ENCODE data around the gene GNA15. TPM values are rescaled to one million over a fixed set of nuclear protein-coding genes. Genes with fewer than 3 reads are reported as not detected.
"Not testable (repeated sequence)": the region's sequence is repeated elsewhere in the genome, so short reads cannot be mapped to it uniquely, and the experiment has no call there.

Gene GNA15, protein sequence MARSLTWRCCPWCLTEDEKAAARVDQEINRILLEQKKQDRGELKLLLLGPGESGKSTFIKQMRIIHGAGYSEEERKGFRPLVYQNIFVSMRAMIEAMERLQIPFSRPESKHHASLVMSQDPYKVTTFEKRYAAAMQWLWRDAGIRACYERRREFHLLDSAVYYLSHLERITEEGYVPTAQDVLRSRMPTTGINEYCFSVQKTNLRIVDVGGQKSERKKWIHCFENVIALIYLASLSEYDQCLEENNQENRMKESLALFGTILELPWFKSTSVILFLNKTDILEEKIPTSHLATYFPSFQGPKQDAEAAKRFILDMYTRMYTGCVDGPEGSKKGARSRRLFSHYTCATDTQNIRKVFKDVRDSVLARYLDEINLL
- not detected for polyA plus RNA-seq (2013, experiment 1 of 2; ENCODE audit: insufficient read length)
- not detected for polyA plus RNA-seq (2013, experiment 2 of 2; ENCODE audit: insufficient read length)

DNA sequence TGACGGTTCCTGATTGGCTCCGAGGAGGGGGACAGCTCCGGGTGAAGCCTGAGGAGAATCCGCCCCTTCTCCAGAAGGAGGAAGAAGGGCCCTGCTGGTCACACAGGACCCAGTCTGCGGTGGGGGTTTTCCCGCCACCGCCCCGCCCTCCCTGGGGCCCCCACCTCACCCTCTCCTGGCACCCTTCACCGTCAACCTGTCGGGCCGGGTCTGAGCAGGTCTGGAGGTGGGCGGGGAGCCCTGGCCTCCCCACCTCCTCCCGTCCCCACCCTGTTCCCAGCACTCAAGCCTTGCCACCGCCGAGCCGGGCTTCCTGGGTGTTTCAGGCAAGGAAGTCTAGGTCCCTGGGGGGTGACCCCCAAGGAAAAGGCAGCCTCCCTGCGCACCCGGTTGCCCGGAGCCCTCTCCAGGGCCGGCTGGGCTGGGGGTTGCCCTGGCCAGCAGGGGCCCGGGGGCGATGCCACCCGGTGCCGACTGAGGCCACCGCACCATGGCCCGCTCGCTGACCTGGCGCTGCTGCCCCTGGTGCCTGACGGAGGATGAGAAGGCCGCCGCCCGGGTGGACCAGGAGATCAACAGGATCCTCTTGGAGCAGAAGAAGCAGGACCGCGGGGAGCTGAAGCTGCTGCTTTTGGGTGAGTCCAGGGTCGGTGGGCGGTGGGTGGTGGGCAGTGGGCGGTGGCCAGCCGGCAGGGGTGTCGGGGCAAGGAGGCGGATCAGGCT is at the start of gene GNA15:
Gene GNA15, plus strand, starts transcription at position 73 of the 723 bp plus-strand sequence. Its CDS starts 418 bp downstream, at position 491.
- DNase-seq, result no peak

DNA sequence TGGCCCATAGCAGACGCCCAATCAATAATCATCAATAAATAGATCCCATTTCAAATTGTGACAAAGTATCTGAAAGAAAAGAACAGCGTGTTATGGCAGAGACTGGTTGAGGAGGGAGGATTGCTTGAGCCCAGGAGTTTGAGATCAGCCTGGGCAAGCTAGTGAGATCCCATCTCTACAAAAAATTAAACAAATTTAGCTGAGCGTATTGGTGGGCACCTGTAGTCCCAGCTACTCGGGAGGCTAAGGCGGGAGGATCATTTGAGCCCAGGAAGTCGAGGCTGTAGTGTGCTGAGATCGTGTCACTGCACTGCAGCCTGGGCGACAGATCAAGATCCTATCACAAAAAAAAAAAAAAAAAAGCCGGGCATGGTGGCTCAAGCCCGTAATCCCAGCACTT is 48.1 kb upstream of the GNA15 start:
- DNase-seq, result no peak

DNA sequence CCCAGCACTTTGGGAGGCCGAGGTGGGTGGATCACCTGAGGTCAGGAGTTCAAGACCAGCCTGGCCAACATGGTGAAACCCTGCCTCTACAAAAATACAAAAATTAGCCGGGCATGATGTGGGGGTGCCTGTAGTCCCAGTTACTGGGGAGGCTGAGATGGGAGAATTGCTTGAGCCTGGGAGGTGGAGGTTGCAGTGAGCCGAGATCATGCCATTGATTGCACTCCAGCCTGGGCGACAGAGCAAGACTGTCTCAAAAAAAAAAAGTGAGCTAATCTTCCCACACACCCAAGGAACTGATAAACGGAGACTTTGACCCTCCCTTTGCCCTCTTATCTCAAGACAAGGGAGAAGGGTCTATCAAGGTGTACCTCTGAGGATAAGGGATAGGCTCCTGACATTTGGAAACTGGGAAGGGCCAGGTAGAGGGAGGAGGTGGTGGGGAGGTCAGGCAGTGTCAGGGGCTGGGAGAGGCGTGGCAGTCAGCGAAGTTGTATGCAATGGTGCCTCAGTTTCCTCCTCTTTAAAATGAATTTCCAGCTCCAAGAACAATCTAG is 46.5 kb upstream of the GNA15 start:
- DNase-seq, result not testable (repeated sequence)

DNA sequence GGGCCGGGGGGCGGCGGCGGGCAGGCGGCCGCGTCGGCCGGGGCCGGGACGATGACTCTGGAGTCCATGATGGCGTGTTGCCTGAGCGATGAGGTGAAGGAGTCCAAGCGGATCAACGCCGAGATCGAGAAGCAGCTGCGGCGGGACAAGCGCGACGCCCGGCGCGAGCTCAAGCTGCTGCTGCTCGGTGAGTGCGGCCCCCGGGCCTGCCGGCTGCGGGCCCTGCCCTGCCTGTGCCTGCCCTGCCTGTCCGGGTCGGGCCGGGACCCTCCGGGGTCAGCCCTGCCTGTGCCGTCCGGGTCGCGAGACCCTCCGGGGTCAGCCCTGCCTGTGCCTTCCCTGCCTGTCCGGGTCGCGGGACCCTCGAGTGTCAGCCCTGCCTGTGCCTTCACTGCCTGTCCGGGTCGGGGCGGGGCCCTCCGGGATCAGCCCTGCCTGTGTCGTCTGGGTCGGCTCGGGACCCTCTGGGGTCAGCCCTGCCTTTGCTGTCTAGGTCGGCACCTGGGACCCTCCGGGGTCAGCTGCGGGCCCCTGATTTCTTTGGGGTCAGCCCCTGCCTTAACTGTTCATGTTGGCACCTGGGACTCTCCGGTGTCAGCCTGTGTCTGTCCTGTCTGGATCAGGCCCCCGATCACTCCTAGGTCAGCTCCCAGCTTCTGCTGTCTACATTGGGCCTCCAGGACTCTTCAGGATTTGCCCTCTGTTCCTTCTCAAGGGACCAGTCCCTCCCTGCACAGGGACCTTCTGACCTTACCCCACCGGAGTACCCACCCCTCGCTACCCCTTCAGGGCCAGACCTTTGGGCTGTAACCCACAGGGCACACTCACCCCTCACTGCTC is 41.0 kb upstream of the GNA15 start:
- DNase-seq, result peak; percentile 18

DNA sequence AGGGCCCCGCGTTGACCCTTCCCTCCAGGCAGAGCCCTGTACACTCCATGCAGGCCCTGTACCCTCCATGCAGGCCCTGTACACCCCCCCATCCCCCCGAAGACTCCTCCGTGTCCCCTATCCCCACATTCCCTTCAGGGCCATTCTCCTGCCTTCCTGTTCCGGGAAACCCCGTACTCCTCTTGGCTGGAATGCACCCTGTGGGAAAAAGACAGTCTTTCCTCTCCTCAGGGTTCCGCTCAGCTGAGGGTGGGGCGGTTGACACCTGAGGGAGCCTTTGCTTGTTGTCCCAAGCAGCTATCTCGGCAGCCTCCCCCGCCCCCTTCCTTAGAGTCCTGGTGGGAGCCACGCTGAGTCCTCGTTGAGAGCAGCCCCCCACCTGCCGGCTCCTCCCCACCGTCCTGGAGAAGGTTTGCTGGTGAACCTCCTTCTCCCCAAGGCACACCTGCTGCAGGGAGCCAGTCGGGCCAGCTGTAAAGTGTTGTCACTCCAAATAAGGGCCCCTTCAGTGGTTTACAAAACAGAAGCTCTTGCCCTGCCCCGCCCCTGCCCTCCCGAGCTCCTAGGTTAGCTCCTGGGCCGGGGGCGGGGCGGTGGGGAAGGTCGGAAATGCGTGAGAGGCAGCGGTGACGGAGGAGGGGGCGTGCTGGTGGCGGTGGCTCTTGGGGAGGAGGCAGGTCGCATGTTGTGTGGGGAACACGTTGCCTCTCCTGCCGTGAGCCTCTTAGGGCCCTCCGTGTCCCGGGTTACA is 40.2 kb upstream of the GNA15 start:
- DNase-seq, result peak; percentile 9

DNA sequence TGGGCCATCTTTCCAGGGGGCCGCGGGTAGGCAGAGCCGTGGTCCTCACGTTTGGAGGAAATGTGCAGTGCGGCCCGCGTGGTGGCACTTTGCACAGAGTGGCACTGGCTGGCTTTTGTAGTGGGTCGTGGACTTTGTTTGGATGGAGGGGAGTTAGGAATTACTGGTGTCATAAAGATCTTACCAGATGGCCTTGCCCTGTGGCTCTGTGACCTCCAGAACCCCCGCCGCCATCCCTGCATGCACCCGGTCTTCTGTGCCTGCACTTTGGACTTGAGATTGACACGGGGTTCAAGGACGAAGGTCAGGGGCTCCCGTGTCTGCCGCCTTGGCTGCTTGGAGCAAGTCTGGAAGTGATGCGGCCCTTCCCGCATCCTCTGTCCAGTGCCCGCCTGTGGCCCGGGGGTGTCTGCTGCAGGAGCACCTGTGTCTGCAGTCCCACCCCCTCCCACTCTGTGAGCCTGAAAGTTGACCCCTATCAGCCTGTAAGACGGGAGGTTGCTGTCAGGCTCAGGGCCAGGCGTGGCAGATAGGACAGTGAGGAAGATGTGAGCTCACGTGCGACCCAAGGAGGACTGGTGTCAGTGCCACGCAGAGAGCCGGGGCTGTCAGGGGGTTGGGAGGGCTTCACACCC is 39.4 kb upstream of the GNA15 start:
- DNase-seq, result no peak

DNA sequence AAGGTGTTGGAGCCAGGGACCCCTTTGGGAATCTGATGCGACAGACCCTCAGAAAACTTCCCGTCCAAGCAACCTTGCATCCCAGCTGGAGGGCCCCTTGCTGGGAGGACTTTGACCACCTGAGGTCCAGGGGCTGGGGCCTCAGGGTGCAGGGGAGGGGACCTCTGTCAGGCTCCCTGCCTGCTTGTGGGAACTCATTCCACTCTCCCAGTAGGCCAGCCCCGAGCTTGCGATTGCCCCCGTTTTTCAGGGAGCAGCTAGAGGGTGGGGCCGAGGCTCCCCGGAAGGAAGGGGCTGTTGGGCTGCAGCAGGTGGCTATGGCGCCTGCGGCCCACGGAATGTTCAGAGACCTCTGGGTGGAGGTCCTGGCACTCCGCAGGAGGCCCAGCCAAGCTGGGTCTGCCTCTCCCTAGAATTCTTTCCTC is 38.9 kb upstream of the GNA15 start:
- DNase-seq, result no peak

DNA sequence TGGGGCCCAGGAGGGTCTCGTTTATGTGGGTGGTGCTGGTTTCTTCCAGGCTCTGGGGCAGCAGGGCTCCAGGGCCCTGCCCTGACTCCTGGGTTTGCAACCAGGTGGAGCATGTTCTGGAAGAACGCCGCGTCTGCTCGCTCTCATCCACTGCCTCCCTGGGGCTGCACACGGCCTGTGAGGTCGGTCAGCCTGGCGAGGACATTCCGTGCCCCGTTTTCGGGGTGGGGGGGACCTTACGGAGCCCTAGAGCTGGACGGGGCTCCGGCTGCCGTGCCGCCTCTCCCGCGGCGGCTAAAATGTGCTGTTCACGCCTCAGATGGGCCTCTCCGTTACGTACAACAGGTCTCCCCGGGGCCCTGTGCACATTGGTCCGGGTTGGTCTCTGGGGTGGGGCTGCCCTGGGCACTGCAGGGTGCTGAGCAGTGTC is 38.4 kb upstream of the GNA15 start:
- DNase-seq, result no peak

DNA sequence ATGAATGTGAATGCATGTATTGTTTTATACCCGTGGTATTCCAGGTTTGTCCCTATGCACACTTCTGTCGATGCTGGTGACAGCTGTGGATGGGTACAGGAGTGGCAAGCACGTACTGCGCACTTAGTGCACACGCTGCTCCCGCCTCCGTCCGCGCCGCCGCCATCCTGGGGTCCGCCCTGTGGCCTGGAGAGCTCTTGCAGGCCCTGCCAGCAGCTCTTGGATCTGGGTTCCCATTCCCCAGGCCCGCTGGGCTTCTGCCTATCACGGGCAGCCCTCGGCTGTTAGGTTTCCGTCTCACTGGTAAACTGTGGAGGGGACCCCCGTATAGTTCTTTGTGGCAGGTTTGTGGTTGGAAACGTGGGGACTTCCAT is 37.7 kb upstream of the GNA15 start:
- DNase-seq, result no peak

DNA sequence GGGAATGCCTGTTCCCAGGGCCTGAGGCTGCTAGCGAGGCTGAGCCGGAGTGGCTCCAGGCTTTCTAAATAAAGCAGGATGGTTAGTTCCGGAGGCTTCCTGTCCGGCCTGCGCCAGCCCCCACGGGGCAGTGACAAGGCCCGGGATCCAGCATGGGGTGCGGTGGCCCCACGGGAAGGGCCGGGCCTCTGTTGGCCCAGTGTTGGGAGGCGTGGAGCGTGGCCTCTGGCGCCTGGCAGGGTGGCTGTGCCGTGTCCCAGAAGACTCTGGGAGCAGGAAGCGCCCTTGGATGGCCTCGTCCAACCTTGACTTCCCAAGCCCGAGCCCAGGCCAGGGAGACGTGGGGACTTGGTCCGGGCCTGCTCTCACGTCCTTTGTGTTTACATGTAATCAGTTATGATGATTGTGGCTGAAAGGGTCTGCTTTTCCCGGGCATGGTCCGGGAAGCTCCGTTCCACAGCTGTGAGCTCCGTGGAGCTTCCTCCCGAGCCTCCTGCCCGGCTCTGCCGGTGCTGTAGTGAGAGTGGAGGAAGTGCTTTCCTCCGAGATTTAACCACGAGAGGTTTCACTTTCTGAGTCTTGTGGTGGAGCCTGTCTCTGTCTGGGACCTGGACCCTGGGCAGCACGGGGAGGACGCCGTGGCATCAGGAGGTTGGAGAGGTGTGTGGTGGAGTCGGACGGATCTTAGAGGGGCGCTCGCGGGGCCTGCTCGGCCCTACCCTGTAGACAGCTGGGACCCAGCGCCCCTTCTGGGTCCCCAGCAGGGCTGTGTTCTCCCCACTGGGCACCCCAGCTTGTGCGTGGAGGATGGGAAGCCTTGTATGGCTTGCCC is 37.1 kb upstream of the GNA15 start:
- no peak for DNase-seq

DNA sequence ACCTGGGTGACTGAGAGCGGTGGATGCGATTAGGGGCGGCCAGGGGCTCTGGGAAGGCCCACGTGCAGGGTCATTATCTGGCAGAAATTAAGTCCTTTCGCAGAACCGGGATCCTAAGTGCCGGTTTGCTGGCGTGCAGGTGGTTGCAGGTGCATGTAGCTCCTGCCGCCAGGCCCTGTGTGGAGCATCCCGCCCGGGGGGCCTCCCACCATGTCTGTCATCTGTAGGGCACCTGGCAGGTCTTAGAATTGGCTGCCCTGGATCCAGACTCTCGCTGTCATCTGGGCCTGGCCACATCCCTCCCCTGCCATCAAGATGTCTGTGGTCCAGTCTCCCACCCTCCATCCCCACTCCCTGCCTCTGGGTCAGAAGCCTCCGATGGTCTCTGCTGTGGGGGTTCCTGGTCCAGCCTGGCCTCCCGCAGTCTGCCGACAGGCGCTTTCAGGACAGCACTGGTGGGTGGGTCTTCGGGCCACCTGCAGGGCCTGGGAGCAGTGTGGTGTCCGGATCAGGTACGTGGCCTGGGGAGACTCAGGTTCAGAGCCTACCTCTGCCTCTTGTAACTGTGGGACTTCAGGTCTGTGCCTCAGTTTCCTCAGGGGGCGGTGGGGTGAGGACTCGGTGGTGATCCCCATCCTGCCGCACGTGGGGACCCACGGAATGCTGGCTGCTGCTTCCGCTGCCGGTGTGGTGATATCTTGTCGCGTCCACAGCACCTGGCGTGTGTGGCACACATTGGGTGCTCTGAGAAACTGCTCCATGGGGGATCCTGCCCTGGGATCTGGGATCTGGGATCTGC is 36.3 kb upstream of the GNA15 start:
- no peak for DNase-seq

DNA sequence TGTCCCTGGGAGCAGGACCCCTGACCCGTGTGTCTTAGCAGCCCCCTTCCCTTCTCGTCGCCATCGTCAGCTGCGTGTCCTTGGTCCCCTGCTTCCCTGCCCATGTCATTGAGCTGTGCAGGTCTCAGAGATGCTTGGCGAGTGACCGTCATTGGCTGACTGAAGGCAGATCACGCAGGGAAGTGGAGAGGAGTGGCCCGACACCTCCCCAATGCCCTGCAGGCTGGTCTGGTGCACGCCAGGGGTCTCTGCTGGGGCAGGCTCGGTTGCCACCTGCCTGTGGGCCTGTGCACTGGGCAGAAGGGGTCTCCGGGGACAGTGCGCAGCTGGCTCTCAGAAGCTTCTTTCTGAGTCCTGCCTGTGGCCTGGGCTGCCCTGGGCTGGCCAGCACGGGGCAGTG is 35.5 kb upstream of the GNA15 start:
- no peak for DNase-seq

DNA sequence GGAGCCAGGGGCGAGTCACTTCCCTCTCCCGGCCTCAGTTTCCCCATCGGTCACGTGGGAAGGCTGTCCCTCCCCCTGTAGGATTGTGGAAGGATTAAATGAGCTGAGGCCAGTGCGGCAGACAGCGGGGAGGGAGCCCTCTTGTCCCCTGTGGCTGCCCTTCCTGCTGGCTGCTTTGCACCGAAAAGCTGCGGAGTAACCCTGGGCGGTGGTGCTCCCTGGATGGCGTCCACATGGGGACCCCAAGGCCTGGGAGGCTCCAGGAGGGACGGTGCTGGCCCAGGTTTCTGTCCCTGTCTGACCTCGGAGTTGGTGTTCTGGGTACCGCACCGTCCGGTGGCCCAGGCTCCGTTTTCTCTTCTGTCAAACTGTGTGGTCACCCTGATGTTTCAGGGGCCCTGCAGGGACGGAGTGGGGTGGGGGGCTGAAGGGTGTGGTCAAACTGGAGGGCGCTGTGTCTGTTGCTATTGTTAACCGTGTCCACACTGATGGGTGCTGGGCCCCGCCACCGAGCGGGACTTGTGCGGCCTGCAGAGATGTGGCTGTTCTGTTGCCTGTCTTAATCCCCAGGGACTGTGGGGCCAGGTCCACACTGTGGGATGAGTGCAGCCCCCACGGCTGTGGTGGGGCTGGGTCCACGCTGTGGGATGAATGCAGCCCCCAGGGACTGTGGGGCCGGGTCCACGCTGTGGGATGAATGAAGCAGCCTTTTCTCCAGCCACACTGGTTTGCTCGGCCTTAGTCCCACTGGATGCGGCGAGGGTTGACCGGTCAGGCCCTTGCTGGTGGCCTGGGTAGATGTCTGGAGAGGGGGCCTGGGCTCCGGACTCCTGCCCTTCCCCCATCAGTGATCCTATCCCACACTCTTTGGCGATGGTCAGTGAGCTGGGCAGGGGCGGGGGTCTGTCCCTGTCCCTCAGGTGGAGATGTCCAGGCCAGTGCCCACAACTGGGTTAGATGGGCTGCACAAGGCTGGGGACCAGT is 34.8 kb upstream of the GNA15 start:
- no peak for DNase-seq

DNA sequence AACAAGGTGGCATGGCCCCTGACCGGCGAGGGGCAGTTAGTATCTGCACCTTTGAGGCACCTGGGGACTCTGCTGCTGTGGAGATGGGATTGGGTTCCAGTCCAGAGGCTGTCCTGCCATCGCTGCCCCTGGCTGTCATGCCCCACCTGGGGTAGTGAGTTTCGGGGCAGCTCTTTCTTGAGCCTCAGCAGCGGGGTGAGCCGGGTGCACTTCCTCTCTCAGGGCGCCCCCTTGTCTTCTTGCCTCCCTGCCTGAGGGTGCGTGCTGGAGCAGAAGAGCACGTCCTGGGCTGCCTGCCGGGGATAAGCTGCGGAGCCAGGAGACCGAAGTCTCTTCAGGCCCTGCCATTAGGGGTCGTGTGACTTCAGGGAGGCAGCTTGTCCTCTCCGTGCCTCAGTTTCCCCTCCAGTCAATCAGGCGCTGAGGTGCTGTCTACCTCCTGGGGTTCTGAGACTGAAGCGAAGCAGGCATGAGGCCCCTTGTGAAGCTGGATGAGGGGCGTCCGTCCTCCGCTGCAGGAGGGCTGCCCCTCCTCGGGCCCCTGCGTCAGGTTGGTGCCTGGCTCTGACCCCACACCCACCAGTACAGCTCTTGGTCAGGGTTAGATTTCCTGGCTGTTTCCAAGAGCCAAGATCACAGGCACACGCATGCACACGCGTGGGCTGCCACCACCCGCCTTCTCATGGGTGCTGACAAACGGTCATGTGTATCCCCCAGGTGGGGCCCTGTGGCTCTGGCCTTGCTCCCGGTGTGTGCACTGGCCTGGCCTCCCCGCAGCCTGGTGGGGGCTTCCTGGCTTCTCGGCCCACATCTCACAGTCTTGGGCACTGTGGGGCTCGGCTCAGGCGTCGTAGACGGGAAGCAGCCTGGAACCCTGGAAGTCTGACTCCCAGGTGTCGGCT is 33.3 kb upstream of the GNA15 start:
- DNase-seq, result no peak

DNA sequence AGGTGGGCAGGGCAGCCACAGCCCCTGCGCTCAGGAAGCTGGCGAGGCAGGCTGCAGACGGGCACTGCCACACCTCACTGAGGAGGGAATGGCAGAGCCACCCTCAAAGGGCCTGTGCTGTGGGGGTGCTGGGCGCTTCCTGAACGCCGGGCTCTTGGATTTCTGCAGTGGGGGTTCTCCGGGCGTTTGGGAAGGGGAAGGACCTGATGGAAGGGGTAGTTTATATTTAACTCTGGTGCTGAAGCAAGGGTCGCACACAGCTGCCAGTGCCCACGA is 31.2 kb upstream of the GNA15 start:
- DNase-seq, result no peak

DNA sequence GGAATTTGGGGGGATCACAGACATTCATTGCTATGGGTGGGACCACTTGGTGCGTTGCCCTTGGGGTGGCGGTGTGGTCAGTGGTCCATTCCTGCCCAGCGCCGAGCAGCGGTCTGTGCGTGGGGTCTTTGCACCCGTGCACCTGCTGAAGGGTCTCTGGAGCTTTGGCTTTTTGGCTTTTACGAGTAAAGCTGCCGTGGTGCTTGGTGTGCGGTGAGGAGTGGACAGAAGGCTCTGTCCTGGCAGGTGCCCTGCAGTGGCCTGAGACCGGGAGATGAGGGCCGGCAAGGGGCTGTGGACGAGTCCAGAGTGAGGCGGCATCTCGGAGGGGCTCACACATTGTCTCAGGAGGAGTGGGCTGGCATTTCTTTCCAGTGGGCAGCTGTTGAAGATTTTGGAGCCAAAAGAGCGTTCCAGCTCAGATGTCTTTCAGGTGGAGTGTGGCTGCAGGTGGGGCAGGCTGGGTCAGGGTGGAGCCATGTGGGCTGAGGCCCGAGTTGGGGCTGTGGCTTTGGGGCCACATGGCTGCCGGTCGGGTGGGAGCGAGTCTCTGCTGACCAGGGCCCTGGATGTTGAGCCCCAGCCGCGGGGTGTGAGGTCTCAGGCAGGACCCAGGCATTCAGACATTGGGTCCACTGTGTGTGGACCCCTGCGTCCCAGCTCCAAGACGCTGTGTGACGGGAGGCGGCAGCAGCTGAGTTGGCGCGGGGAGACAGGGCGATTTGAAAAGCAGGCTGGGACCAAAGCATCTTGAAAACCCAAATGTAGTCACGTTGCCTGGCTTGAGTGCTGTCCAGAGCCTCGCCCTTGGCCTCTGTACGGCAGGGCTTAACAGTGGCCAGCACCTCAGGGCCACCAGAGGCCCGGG is 30.0 kb upstream of the GNA15 start:
- no peak for DNase-seq

Data from fibroblast of skin of abdomen (primary cell).